SIG-M5 treated with dmso at 0.1 percent for 504 hours (cell line): Measurements from ENCODE around the gene CD200R1L.
"Not testable (repeated sequence)": the region's sequence is repeated elsewhere in the genome, so short reads cannot be mapped to it uniquely, and the experiment has no call there.

ENCODE experiments used
- DNase-seq: peaks from one replicate; lab custom pipeline; 2025; ENCODE audit not compliant: unreplicated experiment; lab: John Stamatoyannopoulos, UW

CD200R1L gene, protein sequence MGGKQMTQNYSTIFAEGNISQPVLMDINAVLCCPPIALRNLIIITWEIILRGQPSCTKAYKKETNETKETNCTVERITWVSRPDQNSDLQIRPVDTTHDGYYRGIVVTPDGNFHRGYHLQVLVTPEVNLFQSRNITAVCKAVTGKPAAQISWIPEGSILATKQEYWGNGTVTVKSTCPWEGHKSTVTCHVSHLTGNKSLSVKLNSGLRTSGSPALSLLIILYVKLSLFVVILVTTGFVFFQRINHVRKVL

DNA sequence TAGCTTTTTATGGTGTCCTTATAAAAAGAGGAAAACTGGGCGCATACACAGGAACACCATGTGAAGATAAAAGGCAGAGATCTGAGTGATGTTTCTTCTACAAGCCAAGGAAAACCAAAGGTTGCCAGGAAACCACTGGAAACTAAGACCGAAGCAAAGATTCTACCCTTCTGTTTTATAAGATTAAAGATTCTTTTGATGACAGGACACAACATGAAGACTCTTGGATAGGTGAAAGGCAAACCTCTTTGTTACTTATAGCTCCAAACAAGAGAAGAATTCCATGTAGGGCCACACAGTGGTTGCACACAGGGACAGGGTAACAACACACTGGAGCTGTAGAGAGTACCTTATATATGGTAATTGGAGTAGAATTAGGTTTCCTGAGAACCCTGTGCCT lies at the start of gene CD200R1L:
Gene CD200R1L (minus strand): TSS at position 101 of the 400 bp plus-strand sequence. CDS start 17,497 bp downstream, outside the sequence.
- no peak for DNase-seq

DNA sequence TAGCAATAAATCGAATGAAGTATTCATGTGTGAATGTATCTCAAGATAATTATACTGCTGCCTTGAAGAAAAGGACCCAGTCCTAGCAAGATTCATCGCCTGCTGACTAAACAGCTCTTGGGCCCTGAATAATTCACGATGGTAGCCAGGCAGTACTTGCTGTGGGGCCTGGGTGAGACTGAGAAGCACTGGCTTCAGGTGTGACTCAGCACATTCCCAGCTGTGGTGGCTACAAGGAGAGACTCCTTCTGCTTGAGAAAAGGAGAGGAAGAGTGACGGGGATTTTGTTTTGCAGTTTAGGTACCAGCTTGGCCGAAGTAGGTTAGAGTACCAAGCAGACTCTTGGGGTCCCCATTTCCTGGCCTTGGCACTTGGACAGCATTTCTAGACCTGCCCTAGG lies 47.6 kb upstream of the CD200R1L start:
- DNase-seq, result no peak

DNA sequence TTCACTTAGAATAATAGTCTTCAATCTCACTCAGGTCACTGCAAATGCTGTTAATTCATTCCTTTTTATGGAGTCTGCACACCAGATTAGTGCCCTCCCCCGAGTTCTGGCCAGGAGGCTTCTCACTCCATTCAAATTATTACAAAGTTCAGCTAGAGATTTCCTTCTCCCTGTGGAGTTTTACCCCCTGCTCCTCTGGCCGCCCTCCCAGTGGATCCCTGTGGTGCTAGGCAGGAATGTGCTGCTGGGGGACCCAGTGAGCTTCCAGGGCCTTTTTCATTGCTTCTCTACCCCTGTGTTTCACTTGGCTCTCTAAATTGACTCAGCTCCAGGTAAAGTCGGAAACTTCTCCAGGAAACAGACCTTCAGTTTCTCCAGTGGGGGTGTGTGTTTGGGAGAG lies 42.7 kb upstream of the CD200R1L start:
- DNase-seq, result no peak

DNA sequence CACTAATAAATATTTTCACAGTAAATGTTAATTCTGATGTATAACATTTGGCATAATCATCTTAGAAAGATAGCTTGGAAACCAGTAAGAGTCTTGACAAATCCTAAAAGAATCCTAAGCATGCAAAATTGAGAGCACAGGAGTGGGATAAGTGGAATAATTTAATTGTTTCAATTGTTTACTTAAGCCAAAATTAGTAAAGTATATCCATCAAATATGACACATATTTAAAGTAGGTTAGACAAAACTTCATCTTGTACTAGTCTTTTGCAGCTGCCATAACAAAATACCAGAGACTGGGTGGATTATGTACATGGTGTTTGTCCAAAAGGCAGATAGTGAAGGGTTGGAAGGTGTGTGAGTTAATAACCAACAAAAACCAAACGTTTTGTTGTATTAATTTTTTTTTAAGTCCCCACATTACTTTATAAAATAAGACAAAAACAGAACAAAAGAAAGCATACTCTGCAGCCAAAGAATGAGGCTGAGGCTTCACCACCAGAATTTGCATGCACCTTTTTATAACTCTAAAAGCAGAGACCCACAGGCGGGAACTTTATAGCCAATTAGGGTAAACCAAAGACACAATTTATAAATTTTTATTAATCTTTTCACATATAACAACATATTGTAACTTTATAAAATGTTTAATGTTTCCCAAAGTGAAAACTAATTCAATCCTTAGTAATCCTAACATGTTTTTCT lies 41.9 kb upstream of the CD200R1L start:
- no peak for DNase-seq

DNA sequence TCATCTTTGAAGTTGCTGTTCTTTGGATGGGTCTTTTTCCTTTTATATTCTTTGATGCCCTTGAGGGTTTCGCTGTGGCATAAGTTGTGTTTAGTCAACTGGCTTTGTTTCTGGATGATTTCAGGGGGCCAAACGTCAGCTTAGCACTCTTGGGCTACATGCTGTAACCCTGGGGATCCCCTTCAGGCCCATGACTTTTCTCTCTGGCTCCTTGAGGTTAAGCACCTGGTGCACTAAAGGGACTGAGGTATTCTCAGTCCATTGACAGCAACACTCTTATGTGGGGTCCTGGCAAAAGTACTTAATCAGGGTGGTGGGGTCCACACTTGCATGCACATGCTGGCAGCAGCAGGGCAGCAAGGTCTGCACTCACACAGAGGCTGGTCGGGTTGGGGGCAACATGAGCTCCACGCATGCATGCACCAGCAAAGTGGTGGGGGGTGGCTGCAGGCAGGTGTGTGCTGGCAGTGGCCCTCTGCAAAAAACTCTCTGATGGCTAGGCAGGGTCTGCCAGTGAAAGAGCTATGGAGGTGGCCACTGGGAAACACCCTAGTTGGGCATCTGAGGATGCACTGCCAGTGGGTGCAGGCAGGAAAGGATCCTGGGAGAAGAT lies 38.1 kb upstream of the CD200R1L start:
- DNase-seq, result no peak

DNA sequence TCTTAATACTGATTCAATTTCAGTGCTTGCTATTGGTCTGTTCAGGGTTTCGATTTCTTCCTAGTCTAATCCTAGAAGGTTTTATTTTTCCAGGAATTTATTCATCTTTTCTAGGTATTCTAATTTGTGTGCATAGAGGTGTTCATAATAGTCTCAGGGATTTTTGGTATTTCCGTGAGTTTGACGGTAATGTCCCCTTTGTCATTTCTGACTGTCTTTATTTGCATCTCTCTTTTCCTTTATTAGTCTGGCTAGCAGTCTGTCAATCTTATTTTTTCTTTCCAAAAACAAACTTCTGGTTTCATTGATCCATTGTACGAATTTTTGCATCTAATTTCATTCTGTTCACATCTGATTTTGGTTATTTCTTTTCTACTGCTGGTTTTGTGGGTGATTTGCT lies 35.2 kb upstream of the CD200R1L start:
- no peak for DNase-seq

DNA sequence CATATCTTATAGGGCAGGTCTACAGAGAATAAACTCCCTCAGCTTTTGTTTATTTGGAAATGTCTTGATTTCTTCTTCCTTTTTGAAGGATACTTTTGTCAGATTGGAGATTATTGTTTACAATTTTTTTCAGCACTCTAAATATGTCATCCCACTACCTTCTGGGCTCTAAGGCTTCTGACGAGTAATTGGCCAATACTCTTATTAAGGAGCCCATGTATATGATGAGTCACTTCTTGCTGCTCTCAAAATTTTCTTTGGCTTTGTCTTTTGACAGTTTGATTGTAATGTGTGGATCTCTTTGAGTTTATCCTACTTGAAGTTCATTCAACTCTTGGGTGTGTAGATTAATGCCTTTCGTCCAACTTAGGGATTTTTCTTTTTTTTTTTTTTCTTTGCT lies 28.9 kb upstream of the CD200R1L start:
- DNase-seq, result peak; percentile 7

DNA sequence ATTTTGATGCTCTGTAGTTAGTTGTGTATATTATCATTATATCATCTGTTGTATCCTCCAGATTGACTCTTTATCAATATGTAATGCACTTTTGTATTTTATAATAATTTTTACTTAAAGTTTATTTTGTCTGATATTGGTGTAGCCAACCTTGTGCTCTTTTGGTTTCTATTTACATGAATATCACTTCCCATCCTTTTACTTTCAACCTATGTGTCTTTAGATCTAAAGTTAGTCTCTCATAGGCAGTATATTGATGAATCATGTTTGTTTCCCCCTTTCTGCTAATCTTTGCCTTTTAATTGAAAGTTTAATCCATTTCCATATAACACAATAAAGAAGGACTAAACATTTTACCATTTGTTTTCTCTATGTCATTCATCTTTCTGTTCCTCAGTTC lies 28.1 kb upstream of the CD200R1L start:
- no peak for DNase-seq

DNA sequence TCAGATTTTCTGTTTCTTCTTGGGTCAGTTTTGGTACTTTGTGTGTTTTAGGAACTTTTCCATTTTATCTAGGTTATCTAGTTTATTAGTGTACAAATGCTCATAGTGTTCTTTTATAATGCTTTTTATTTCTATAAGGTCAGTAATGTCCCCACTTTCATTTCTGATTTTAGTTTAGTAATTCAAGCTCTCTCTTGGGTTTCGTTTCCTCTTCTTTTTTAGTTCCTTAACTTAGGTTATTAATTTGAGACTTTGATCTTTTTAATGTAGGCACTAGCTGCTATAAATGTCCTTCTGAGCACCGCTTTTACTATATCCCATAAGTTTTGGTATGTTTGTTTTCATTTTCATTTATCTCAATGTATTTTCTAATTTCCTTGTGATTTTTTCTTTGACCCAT lies 27.0 kb upstream of the CD200R1L start:
- peak; percentile 23 for DNase-seq

DNA sequence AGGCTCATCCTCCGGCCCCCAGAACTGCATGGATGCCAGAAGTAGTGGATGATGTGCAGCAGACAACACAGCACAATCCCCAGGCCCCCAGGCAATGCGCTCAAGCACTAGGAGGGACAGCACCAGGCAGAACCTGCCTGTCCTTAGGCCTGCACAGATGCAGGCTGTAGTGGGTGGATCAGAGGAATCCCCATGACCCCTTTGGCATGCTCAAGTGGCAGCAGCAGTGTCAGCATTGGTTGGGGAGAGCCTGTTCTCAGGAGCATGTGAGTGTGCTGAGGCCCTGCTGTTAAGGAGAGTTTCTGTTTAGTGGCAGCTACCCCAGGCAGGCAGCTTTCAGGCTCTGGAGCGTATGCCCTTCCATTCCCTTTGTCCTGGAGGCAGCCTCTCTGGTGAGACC lies 25.1 kb upstream of the CD200R1L start:
- no peak for DNase-seq

DNA sequence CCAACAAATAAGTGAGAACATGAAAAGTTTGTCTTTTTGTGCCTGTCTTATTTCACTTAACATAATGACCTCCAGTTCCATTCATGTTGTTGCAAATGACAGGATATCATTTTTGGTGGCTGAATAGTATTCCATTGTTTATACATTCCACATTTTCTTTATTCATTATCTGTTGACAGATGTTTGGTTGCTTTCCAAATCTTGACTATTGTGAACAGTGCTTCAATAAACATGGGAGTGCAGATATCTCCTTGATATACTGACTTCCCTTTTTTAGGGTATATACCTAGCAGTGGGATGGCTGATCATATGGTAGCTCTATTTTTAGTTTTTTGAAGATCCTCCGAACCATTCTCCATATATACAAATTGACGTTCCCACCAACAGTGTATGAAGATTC lies 19.1 kb upstream of the CD200R1L start:
- DNase-seq, result no peak

DNA sequence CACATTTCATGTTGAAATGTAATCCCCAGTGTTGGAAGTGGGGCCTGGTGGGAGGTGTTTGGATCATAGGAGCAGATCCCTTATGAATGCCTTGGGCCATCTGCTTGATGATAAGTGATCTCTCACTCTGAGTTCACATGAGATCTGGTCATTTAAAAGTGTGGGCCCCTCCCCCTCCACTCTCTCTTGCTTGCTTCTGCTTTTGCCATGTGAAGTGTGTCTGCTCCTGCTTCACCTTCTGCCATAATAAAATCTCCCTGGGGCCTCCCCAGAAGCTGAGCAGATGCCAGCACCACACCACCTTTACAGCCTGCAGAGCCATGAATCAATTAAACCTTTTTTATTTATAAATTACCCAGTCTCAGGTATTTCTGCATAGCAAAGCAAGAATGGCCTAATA lies 14.2 kb upstream of the CD200R1L start:
- DNase-seq, result no peak

DNA sequence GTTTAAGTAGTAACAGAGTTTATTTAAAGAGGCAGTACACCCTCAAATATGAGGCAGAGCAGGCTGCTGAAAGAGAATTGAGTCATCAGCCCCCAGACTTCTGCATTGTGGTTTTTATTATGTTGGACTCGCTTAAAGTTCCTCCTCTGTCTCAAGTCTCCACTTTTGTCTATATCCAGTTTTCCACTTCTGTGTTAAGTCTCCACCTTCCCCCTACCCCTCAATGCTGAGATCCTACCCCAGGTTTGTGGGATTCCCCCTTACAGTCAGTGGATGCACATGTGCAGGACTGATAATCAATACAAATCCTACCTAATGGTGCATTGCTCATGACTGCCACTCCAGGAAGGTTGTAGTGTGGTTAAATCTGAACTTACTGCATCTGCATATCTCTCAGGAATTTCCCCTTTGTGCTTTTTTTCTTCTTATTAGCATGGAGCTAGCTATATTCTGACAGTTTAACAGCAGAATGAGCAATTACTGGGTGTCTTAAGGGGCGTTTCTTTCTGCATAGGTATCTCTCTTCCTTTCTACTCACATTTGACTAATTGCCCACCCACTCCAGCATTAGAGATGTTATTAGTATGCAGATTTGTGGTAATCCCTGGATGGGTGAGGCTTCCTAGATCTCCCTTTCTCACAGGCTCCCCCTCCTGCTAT lies 11.9 kb upstream of the CD200R1L start:
- peak; percentile 94 for DNase-seq

DNA sequence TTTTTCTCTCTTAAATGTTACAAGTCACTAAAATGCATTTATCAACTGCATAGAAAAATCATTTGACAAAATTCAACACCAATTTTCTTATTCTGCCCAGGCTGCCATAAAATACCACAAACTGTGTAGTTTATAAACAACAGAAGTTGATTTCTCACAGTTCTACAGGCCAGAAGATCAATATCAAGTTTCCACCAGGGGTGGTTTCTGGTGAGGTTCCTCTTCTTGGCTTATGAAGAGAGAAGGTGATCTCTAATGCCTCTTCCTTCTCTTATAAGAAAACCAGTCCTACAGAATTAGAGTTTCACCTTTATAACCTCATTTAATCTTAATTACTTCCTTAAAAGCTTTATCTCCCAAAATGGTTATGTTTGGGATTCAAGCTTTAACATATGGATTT lies 10.9 kb upstream of the CD200R1L start:
- DNase-seq, result peak; percentile 46

DNA sequence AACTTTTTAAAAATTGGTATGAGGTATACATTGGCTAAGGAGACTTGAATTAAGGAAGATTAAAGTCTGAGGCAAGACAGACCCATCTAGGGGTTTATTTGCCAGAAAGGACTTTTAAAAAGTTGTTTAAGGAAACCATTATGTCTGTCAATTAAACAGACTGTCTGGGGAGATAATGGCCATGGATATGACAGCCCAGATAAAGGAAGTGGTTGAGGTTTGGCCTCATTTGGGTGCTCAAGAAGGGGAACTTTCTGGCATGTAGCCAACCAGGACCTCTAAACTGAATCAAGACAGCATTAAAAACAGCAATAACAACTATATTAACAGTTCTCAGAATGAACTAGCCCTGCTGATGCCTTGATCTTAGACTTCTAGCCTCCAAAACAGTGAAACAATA lies 9.9 kb upstream of the CD200R1L start:
- peak; percentile 56 for DNase-seq

DNA sequence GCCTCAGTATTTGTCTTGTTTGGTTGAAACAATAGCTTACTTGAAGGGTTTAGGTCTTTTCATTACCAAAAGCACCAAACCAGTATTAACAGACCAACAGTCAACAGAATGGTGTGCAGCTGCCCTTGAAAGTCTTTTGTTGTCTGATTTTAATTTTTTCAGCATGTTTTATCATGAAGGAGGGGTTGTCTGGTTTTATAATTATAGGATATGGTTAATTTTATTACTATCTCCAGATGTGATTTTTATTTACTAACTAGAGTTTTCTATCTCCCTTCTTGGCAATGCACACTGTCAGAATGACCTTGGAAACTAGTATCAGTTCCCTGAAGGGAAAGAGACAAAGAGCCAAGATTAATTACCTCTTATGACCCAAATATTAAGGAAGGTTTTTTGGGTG lies 9.2 kb upstream of the CD200R1L start:
- no peak for DNase-seq

DNA sequence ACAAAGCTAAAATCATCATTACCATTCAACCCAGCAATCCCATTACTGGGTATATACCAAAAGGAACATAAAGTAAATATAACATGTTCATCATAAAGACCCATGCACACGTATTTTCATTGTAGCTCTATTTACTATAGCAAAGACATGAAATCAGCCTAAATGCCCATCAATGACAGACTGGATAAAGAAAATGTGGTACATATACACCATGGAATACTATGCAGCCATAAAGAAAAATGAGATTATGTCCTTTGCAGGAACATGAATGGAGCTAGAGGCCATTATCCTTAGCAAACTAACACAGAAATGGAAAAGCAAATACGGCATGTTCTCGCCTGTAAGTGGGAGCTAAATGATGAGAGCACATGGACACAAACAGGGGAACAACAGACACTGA lies 8.4 kb upstream of the CD200R1L start:
- DNase-seq, result not testable (repeated sequence)

DNA sequence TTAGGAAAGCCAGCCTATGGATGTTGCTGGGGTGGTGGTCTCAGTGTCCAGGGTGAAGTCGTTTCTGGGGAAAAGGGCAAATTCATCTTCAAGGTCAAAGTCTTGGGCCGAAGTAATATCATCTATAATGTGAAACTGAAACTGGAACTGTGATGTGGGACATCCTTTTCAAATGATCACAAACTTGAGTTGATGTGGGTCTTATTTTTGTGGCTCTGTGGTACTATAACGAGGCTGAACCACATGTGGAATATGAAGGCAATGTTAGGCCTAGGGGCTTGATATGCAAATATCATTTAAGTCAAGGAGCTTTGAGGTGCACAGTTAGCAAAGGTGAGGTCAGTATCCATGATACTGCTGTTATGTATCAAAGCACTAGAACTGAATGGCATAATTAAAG lies 1.5 kb upstream of the CD200R1L start:
- DNase-seq, result no peak

DNA sequence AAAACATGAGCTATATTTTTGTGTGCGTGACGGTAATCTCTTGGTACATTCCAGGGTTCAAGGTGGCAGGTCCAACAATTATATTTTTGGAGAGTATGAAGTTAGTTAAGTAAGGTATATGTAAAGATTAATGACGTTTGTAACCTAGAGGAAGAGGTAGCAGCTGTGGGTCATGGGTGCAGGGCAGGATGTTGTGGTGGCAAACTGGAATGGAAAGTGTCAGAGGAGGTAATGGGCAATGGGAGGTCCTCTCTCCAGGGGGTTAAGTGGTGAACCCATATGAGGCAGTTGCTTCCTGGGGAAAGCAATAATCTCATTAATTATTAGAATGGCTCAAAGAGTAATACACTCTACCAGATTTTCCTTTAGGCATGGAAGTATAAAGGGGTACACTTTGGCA lies 1.0 kb upstream of the CD200R1L start:
- DNase-seq, result no peak

DNA sequence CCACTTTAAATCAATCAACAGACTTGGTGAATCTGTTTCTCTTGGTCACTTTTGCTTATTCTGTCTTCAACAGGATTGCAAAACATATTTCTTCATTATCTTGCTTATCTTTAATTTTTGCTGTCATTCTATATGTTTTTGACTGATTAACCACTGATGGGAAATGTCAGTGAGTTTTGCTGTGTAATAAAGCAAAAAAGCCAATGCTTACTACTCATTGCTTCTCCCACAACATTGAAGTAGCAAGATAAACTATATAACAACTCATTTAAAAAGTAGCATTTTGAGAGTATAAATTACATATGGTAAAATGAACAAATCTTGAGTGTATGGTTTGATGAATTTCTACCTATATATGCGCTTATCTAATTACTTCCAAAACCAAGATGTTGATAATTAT lies 892 bp downstream of the CD200R1L start:
- DNase-seq, result no peak

DNA sequence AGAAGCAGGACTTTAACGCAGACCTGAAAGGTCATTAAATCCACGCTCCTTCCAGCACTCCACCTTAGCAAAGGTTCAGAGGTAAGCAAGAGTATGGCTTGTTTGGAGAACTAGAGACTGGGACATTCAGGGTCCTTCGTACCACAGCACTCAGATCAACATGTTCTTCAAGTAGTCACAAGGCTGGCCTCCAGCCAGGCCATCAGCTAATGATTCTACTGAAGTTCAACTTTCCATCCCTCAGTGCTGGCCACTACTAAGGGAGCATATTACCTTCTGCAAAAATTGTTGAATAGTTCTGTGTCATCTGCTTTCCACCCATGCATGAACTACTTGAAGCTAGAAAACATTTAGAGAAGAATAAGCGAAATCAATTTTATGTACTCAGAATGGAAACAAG lies 17.6 kb downstream of the CD200R1L start:
- DNase-seq, result no peak
